ENCODE data around the gene ACER3. TPM values are rescaled to one million over a fixed set of nuclear protein-coding genes. Genes with fewer than 3 reads are reported as not detected.
"Not testable (repeated sequence)": the region's sequence is repeated elsewhere in the genome, so short reads cannot be mapped to it uniquely, and the experiment has no call there.

Gene ACER3
- total and polyA plus RNA-seq, 2 donors (not counting 1 experiment from before 2014, with no cell fraction given), result 3.3 to 12.9 TPM

- Histone ChIP-seq H3K4me3 (ENCODE audit: control extremely low read depth in 1 of 5, extremely low read depth in 1 of 5, insufficient read depth in 1 of 5, low read depth in 2 of 5, low read length in 4 of 5) (no peak overlapping the region), H3K27me3 (replicated peaks in 1 of 4; ENCODE audit: control extremely low read depth in 1 of 4, control insufficient read depth in 3 of 4, insufficient read depth in 4 of 4, low read length in 3 of 4) (no peaks in the 10 kb centered on the region), H3K9ac (ENCODE audit: low read length) (no peak overlapping the region), H3K9me3 (ENCODE audit: control extremely low read depth in 1 of 3, control insufficient read depth in 2 of 3, insufficient read depth in 1 of 3, low read length in 2 of 3) (peaks cover 0 to 7% (median 0%) of the 10 kb centered on the region in 3 donors), H3K27ac (ENCODE audit: low read length in 2 of 2) (no peak overlapping the region), H3K4me1 (ENCODE audit: control insufficient read depth in 2 of 2, insufficient read depth in 2 of 2, low read length in 2 of 2) (peaks cover 0 to 6% of the 10 kb centered on the region in 2 donors), H3K4me2 (replicated peaks; ENCODE audit: low read depth, low read length, poor library complexity, severe bottlenecking) (no peak overlapping the region), H3K36me3 (replicated peaks in 1 of 2; ENCODE audit: control extremely low read depth in 1 of 2, control insufficient read depth in 1 of 2, extremely low read depth in 1 of 2, insufficient read depth in 2 of 2, low read length in 1 of 2) (no peaks in the 10 kb centered on the region), H4K20me1 (ENCODE audit: control insufficient read depth, insufficient read depth, low read length, poor library complexity, severe bottlenecking) (no peaks in the 10 kb centered on the region), H3K79me2 (ENCODE audit: control insufficient read depth, insufficient read depth, low read length) (no peaks in the 10 kb centered on the region), H2AFZ (ENCODE audit: insufficient read depth, low read depth, low read length, poor library complexity, severe bottlenecking) (no peak overlapping the region)
- intact Hi-C loops (cut with micrococcal nuclease), result no loop called here
- TF ChIP-seq CTCF (IDR thresholded peaks at IDR 0.05), result no peak
- no peak for TF ChIP-seq EZH2 (IDR thresholded peaks at IDR 0.05; ENCODE audit: borderline replicate concordance, insufficient read depth, low read depth, low read length, poor library complexity, severe bottlenecking)
- no peak for ATAC-seq (ENCODE audit: low read depth)
- Mint-ChIP-seq H3K27ac (no peak overlapping the region), H3K9me3 (ENCODE audit: insufficient read depth) (no peaks in the 10 kb centered on the region), H3K4me1 (peaks cover 6% of the 10 kb centered on the region), H3K27me3 (peaks cover 4% of the 10 kb centered on the region), H3K4me3 (no peak overlapping the region)
- 93% methylated on average over 2 of the region's 5 CpGs for WGBS (ENCODE audit: insufficient coverage)
- ChIA-PET CTCF (interaction anchor here (1.7 kb wide), 1 partner anchor 27 kb away, joined by 5 read pairs; no protein-coding TSS in a partner anchor), POLR2A (no interaction called here)
- DNase-seq, result no peak
Observed at GRCh38 chr11:76824980-76825725, 35.6 kb upstream of the ACER3 start.

GRCh38 chr11:76825726-76826396 is 34.9 kb upstream of the ACER3 start:
- H3K27ac ChIP-seq (ENCODE audit: low read length in 2 of 2), result no peak overlapping the region
- no peak overlapping the region for H2AFZ ChIP-seq (ENCODE audit: insufficient read depth, low read depth, low read length, poor library complexity, severe bottlenecking)
- POLR2A ChIA-PET, result no interaction called here
- no peaks in the 10 kb centered on the region for H3K27me3 ChIP-seq (replicated peaks in 1 of 4; ENCODE audit: control extremely low read depth in 1 of 4, control insufficient read depth in 3 of 4, insufficient read depth in 4 of 4, low read length in 3 of 4)
- H3K4me1 ChIP-seq (ENCODE audit: control insufficient read depth in 2 of 2, insufficient read depth in 2 of 2, low read length in 2 of 2), result peaks cover 0 to 6% of the 10 kb centered on the region in 2 donors
- CTCF ChIA-PET, result interaction anchor here (1.7 kb wide), 1 partner anchor 27 kb away, joined by 5 read pairs; no protein-coding TSS in a partner anchor
- no peaks in the 10 kb centered on the region for H3K9me3 Mint-ChIP-seq (ENCODE audit: insufficient read depth)
- no peaks in the 10 kb centered on the region for H4K20me1 ChIP-seq (ENCODE audit: control insufficient read depth, insufficient read depth, low read length, poor library complexity, severe bottlenecking)
- H3K27ac Mint-ChIP-seq, result no peak overlapping the region
- no peak overlapping the region for H3K4me2 ChIP-seq (replicated peaks; ENCODE audit: low read depth, low read length, poor library complexity, severe bottlenecking)
- no peak overlapping the region for H3K4me3 ChIP-seq (ENCODE audit: control extremely low read depth in 1 of 5, extremely low read depth in 1 of 5, insufficient read depth in 1 of 5, low read depth in 2 of 5, low read length in 4 of 5)
- intact Hi-C loops (cut with micrococcal nuclease), result no loop called here
- no peaks in the 10 kb centered on the region for H3K36me3 ChIP-seq (replicated peaks in 1 of 2; ENCODE audit: control extremely low read depth in 1 of 2, control insufficient read depth in 1 of 2, extremely low read depth in 1 of 2, insufficient read depth in 2 of 2, low read length in 1 of 2)
- H3K4me1 Mint-ChIP-seq, result peaks cover 6% of the 10 kb centered on the region
- H3K9ac ChIP-seq (ENCODE audit: low read length), result no peak overlapping the region
- peaks cover 4% of the 10 kb centered on the region for H3K27me3 Mint-ChIP-seq
- WGBS (ENCODE audit: insufficient coverage), result no CpG with 5 or more reads among the region's 1 CpG
- peaks cover 0 to 3% (median 0%) of the 10 kb centered on the region in 3 donors for H3K9me3 ChIP-seq (ENCODE audit: control extremely low read depth in 1 of 3, control insufficient read depth in 2 of 3, insufficient read depth in 1 of 3, low read length in 2 of 3)
- DNase-seq (no peak), ATAC-seq (ENCODE audit: low read depth) (no peak)
- no peaks in the 10 kb centered on the region for H3K79me2 ChIP-seq (ENCODE audit: control insufficient read depth, insufficient read depth, low read length)
- H3K4me3 Mint-ChIP-seq, result no peak overlapping the region
- TF ChIP-seq CTCF (IDR thresholded peaks at IDR 0.05) (no peak), EZH2 (IDR thresholded peaks at IDR 0.05; ENCODE audit: borderline replicate concordance, insufficient read depth, low read depth, low read length, poor library complexity, severe bottlenecking) (no peak)

- H2AFZ ChIP-seq (ENCODE audit: insufficient read depth, low read depth, low read length, poor library complexity, severe bottlenecking); H3K36me3 ChIP-seq (replicated peaks in 1 of 2; ENCODE audit: control extremely low read depth in 1 of 2, control insufficient read depth in 1 of 2, extremely low read depth in 1 of 2, insufficient read depth in 2 of 2, low read length in 1 of 2); H3K4me3 ChIP-seq (ENCODE audit: control extremely low read depth in 1 of 5, extremely low read depth in 1 of 5, insufficient read depth in 1 of 5, low read depth in 2 of 5, low read length in 4 of 5); H3K9me3 ChIP-seq (ENCODE audit: control extremely low read depth in 1 of 3, control insufficient read depth in 2 of 3, insufficient read depth in 1 of 3, low read length in 2 of 3); DNase-seq; H3K9me3 Mint-ChIP-seq (ENCODE audit: insufficient read depth); POLR2A ChIA-PET; H3K4me1 ChIP-seq (ENCODE audit: control insufficient read depth in 2 of 2, insufficient read depth in 2 of 2, low read length in 2 of 2); H3K4me1 Mint-ChIP-seq; CTCF ChIA-PET; H3K27ac Mint-ChIP-seq; H3K79me2 ChIP-seq (ENCODE audit: control insufficient read depth, insufficient read depth, low read length); H3K27ac ChIP-seq (ENCODE audit: low read length in 2 of 2); H3K4me3 Mint-ChIP-seq; H3K27me3 ChIP-seq (replicated peaks in 1 of 4; ENCODE audit: control extremely low read depth in 1 of 4, control insufficient read depth in 3 of 4, insufficient read depth in 4 of 4, low read length in 3 of 4); ATAC-seq (ENCODE audit: low read depth); H3K27me3 Mint-ChIP-seq; H4K20me1 ChIP-seq (ENCODE audit: control insufficient read depth, insufficient read depth, low read length, poor library complexity, severe bottlenecking); H3K4me2 ChIP-seq (replicated peaks; ENCODE audit: low read depth, low read length, poor library complexity, severe bottlenecking); H3K9ac ChIP-seq (ENCODE audit: low read length); intact Hi-C loops (cut with micrococcal nuclease): not testable (repeated sequence)
- no CpG with 5 or more reads among the region's 3 CpGs for WGBS (ENCODE audit: insufficient coverage)
Observed at GRCh38 chr11:76826508-76826907, 34.2 kb upstream of the ACER3 start.
